Measurements from ENCODE around the gene NR6A1. TPM values are rescaled to one million over a fixed set of nuclear protein-coding genes. Genes with fewer than 3 reads are reported as not detected.

Gene NR6A1
- total RNA-seq, 1 donor from 2014 or later = 0.92 TPM

GRCh38 chr9:124490004-124490403, 281.1 kb downstream of the NR6A1 start:
- Histone ChIP-seq H3K27me3 (ENCODE audit: control insufficient read depth, insufficient read depth, low read length) (peaks cover 90% of the 10 kb centered on the region), H3K4me3 (ENCODE audit: low read depth, low read length) (no peak overlapping the region), H3K36me3 (ENCODE audit: control insufficient read depth, insufficient read depth, low read length) (no peaks in the 10 kb centered on the region)
- DNase-seq (ENCODE audit: low read depth) = no peak
- TF ChIP-seq, protein P1, sequence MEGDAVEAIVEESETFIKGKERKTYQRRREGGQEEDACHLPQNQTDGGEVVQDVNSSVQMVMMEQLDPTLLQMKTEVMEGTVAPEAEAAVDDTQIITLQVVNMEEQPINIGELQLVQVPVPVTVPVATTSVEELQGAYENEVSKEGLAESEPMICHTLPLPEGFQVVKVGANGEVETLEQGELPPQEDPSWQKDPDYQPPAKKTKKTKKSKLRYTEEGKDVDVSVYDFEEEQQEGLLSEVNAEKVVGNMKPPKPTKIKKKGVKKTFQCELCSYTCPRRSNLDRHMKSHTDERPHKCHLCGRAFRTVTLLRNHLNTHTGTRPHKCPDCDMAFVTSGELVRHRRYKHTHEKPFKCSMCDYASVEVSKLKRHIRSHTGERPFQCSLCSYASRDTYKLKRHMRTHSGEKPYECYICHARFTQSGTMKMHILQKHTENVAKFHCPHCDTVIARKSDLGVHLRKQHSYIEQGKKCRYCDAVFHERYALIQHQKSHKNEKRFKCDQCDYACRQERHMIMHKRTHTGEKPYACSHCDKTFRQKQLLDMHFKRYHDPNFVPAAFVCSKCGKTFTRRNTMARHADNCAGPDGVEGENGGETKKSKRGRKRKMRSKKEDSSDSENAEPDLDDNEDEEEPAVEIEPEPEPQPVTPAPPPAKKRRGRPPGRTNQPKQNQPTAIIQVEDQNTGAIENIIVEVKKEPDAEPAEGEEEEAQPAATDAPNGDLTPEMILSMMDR (IDR thresholded peaks at IDR 0.05; ENCODE audit: insufficient read depth, low read length, poor library complexity, severe bottlenecking) = no peak

GRCh38 chr9:124489222-124489621, 281.9 kb downstream of the NR6A1 start:
- H3K27me3 ChIP-seq (ENCODE audit: control insufficient read depth, insufficient read depth, low read length) = peaks cover 85% of the 10 kb centered on the region

GRCh38 chr9:124488641-124489210, 282.4 kb downstream of the NR6A1 start:
- H3K27me3 ChIP-seq (ENCODE audit: control insufficient read depth, insufficient read depth, low read length) = peaks cover 83% of the 10 kb centered on the region
- DNase-seq (ENCODE audit: low read depth) = no peak
- H3K4me3 ChIP-seq (ENCODE audit: low read depth, low read length) = no peak overlapping the region
- TF ChIP-seq, protein P1 (IDR thresholded peaks at IDR 0.05; ENCODE audit: insufficient read depth, low read length, poor library complexity, severe bottlenecking) = no peak
- H3K36me3 ChIP-seq (ENCODE audit: control insufficient read depth, insufficient read depth, low read length) = no peaks in the 10 kb centered on the region

More at GRCh38 chr9:124489222-124489621, 281.9 kb downstream of the NR6A1 start:
- TF ChIP-seq, protein P1 (IDR thresholded peaks at IDR 0.05; ENCODE audit: insufficient read depth, low read length, poor library complexity, severe bottlenecking) = no peak
- Histone ChIP-seq H3K4me3 (ENCODE audit: low read depth, low read length) (no peak overlapping the region), H3K36me3 (ENCODE audit: control insufficient read depth, insufficient read depth, low read length) (no peaks in the 10 kb centered on the region)
- DNase-seq (ENCODE audit: low read depth) = no peak

- no peak for DNase-seq (ENCODE audit: low read depth)
- TF ChIP-seq, protein P1 (IDR thresholded peaks at IDR 0.05; ENCODE audit: insufficient read depth, low read length, poor library complexity, severe bottlenecking) = no peak
- Histone ChIP-seq H3K27me3 (ENCODE audit: control insufficient read depth, insufficient read depth, low read length) (peaks cover 83% of the 10 kb centered on the region), H3K36me3 (ENCODE audit: control insufficient read depth, insufficient read depth, low read length) (no peaks in the 10 kb centered on the region), H3K4me3 (ENCODE audit: low read depth, low read length) (no peak overlapping the region)
Measured at GRCh38 chr9:124487260-124488182, 283.6 kb downstream of the NR6A1 start.

DNA sequence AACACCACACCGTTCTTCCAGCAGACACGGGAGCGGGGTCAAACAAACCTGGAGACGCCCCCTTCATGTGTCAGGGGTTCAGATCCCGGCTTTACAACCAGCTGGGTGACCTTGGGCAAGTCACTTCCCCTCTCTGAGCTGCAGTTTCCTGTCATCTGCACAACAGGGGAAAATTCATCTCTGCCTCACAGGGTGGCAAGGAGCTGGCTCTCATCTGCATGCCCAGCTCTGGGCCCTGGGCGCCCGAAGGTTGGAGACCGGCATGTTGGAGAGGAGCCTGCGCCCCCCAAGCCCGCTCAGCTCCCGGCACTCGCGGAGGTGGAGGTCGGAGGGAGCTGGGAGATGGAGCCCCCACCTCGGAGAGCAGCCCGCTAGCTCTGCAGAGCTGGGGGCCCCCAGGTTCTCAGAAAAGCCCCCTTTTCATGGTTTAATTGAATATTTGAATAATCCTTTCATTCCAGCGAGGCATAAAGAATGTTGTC, 284.3 kb downstream of the NR6A1 start:
- Histone ChIP-seq H3K27me3 (ENCODE audit: control insufficient read depth, insufficient read depth, low read length) (peaks cover 84% of the 10 kb centered on the region), H3K4me3 (ENCODE audit: low read depth, low read length) (no peak overlapping the region), H3K36me3 (ENCODE audit: control insufficient read depth, insufficient read depth, low read length) (no peaks in the 10 kb centered on the region)
- no peak for DNase-seq (ENCODE audit: low read depth)
- TF ChIP-seq, protein P1 (IDR thresholded peaks at IDR 0.05; ENCODE audit: insufficient read depth, low read length, poor library complexity, severe bottlenecking) = no peak
